ENCODE results near the gene CACNA1S.

Gene CACNA1S

DNA sequence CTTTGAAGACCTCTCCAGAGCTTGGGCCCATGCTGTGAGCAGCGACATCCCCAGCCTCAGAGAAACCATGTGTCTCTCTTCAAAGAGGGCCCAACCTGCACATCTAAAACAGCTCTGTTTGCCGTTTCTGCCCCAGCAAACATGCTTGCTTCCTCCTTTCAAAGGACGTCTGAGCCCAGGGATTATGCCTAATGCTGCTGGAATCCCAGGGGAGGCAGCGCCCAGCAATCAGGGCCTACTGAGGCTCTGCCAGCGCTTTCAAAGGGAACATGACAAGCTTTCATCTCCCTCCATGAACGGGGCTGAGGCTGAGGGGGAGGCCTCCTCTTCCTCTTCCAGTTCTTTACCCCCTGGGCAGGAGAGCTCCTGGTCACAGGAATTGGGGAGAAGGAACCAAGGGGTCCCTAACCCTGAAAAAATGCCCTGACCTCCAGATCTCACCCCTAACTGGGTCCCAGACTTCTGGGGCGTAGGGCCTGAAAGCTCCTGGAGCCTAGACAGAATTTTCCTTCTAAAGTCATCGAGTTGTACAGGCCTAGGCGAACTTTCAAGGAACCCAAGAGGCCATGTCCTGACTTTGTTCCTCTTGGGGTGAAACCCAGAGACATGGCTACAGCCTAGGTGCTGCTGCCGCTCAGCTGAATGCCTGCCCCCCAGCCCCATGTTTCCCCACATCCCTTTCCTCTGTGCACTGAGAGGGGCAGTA is 28.2 kb upstream of the CACNA1S start:
- DNase-seq = no peak

DNA sequence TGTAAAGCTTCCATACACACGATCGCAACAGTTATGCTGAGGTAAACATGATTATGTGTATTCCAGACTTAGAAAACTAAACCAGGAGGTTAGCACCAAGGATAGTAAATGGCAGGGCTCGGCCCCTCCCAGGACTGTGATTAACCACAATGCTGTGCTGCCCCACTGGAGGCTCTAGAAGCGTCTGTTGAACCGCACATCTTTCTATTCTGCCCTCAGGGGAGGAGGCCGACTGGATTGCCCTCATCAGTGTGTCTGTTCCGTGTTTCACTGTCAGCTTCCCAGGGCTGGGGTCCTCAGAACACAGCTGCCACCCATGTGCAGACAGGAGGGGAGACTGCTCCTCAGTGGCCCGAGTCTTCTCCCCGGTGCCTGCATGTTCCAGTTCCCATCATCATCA is 27.5 kb upstream of the CACNA1S start:
- no peak for DNase-seq

DNA sequence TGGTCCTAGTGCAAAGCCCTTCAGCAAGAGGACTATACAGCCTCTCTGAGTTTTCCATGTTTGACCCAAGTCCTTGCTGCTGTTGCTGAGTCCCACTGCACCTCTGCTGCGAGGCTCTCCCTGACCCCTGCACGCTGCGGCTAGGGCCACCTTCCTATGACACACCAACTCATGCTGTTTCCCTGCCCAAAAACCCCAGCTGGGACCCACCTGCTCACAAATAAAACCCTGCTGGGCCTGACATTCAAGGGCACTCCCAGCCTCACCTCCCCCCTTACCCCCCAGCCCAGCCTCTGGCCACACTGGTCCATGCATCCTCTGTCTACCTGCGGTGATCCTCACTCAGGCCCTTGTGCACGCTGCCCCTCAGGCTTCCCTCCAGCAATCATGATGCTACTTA is 27.1 kb upstream of the CACNA1S start:
- no peak for DNase-seq

DNA sequence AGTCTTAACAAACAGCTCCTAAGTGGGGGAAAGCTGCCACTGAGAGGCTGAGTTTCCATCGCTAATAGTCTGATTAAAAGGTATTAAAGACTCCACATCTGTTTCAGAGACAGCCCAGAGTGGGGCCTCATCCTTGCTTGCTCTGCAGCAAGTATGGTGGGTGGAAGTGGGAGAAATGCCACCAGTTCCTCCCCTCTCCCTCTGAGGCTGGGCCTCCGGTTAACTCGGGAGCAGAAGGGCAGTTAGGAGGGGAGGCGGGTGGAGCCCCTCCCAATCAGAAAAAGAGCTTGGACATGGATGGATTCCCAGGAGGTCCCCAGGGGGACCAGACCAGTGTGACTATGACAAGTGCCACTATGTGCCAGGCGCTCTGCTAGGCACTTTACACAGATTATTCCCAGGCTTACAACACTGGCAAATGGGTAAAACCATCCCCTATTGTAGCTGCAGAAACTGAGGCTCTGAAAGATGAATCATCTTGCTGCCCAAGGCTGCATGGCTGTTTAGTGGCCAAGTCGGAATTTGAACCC is 26.1 kb upstream of the CACNA1S start:
- DNase-seq = no peak

DNA sequence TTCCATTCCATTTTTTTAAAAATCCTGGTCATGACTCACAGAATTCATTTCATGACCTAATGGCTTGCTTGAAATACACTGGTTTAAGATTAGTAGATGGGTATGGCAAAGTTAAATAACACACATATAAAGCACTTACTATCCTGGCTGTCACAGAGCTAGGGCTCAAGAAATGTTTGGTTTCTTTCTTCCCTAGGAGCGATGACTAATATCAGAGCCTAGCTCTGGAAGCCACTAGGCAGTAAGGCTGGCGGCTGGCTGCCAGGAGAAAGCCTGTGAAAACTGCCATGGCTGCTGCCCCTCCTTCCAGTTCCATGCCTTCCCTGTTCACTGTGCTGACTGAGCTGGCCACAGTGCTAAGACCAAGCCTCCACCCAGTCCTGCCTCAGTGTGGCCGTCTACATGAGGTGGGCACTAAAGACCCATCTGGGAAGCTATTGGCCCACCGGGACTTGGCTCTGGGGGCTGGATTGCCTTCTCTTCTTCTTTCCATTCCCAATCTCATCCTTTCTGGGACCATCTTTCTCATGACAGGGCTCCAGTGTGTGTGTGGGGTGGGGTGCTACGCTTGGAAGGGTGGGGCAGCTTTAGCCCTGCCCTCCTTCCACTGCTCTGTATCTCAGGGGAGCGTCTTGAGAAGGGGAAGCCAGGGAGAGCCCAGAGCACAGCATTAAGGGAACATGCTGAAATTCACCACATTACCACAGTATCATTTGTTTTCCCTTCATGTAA is 25.5 kb upstream of the CACNA1S start:
- DNase-seq = no peak

DNA sequence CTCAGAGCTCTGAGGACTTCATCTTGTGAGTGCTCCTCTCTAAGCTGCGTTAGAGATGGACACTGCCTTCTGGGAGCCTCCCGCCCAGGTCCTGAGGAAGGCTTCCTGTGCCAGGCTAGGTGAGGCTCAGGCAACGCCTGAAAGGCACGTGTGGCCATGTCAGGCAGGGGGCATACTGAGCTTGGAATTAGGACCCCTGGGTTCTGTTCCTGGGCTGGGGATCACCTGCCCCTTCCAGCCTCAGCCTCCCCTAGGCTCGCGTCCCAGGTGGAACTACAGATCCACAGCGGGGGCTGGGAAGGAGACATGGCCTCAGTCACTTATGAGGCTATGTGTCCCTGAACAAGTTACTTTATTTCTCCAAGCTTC is 24.8 kb upstream of the CACNA1S start:
- no peak for DNase-seq

DNA sequence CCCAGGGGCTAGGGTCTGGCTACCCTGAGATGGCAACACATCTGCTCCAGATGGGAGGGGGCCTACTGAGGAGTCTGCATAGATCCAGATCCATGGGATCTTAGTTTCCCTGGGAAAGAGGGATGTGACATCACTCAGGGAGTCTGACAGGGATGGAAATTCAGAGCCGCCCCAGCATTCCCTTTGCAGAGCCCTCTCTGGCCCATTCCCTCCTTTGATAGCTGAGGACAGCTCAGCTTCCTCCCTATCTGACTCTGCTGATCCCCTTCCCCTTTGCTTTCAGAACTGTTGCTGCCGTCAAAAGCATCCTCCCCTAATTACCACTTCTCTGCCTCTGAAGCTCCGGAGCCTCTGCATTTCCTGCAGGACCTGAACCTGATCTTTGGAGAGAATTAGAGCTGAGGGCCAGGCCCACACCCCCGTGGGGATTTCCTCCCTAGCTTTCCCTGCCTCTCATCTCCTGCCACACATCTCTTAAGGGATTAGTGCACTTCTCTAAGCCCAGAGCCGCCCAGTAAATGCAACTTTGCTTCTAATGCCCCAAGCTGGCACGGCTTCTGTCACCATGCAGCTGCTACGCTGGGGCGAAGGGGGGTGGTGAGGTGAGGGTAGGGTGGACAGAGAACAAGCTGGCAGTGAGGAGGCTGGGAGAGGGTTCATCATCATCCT is 24.3 kb upstream of the CACNA1S start:
- DNase-seq = no peak

DNA sequence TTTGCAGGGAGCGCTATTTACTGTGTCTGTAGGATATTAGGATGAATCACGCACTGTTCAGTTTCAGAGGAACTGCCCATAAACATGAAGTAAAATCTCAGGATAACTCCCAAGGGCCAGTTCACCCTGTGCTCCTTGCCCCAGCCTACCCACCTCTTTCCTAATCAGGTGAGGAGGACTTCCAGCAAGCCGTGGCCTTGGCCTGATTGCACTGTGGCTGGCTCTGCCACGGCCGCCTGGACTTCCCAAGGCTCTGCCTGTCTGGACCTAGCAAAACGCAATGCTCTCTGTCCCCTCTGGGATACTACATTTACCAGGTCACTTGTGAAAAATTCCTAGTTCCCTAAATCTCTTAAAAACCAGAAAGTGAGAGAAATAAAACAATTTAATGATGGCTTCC is 22.2 kb upstream of the CACNA1S start:
- DNase-seq = no peak

DNA sequence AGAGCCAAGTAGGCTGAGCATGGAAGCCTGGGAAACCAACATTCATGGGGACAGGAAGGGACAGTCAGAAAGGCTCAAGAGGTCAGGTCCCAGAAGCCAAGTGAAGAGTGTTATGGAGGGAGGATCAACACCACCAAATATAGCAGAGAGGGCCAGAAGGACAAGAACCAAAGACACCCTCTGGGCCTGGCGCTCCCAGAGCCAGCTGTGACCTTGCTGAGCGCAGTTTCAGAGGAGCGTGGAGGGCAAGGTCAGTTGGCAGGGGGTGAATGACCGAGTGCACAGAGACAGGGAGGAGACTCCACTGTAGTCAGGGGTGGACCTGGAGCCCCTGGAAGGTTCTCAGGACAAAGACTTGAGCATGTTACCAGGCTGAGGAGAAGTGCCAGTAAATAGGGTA is 19.2 kb upstream of the CACNA1S start:
- DNase-seq = no peak

DNA sequence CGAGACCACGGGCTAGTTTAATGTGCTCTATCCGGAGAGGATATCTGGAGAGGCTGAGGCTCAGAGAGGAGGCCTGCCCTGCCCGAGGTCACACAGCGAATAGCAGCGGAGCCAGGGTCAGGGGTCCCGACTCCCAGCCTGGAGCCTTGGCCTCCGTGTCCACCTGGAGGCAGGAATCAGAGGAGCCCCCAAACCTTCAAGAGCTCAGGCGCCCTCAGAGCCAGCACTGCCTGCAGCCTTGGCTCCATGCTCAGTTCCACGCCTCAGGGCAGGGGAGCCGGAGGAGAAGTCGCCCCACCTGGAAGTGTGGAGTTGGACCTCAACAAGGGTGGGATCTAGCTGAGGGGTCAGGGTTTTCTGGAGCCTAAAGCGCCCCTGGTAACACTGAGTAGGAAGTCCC is 16.7 kb upstream of the CACNA1S start:
- DNase-seq = no peak

DNA sequence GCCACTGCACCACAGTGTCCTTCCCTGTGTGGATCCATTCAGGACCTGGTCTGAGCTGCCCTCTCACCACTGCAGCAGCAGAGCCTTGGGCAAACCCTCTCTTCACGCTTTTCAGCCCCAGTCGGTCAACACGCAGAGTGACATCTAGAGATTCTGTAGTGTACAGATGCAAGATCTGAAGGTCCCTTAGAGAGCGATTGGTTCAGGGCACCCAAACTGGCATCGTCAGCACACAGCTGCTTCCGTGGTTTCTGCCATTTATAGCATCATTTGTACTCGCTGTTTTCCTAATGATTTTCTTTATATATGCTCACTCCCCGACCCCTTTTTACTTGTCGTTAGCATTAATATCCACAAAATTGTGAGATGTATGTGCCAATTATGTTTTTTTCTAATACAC is 16.2 kb upstream of the CACNA1S start:
- DNase-seq = no peak

DNA sequence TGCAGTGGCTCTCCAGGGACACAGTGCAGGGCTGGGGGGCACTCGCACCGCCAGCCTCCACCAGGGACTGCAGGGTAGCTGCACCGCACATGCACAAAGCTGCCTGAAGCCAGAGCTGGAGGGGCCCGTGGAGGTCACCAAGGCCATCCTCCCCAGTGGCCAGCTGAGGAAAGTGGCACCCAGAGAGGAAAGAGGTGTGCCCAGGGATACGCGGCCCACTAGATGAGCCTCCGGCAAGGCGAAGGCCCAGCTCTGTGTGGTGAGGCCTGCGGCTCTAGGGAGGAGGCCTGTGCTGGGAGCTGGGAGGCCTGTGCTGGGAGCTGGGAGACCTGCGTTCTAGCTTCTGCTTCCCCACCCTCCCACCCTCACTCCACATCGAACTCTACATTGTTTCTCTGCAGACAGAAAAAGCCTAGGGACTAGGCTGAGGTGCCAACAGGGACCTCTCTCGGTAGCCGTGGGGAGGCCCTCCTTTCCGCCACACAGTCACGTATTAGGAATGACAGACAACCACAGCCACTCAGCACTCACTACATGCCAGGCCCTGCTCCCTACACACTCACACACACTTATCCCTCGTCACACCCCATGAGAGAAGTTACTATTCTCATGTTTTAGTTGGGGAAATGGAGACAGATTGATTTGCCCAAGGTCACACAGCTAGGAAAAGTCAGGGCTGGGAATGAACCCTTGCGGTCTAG is 15.7 kb upstream of the CACNA1S start:
- DNase-seq = no peak

DNA sequence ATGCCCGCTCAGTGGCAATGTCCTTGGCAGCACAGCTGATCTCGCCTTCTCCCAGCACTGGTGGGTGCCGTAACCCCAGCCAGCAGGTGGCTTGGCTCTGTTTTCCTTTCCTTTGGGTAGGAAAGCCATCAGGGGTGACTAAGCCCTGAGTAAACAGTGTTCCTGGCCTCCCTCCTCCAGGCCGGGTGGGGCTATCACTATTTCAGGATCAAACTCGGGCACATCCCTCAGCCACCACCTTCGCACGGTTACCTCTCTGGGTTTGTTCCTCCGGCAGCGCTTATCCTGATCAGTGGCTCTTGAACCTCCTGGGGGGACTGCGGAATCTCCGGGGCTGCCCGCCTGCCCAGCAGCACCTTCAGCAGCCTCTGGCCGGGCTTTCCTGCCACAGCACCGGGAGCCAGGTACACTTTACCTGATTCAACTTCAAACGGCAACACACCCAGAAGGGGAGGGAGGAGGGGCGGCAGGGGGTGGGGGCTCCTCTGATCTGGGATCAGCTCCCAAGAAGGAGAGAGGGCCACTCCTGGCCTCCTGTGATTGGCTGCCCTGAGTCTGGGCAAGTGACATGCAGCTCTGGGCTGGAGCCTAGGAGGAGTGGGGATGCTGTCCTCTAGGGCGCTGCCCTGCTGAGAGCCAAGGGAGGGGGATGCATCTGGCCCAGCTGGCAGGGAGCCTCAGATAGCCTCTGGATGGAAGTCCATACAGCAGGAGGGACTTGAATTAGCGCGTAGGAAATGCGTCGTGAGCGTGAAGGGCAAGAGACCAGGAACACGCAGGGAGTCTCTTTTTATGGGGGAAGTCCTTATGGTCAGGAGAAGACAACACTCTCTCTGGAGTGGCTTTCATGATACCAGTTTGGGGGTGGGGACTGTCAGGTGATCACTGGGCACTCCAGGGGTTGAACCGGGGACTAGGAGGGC is 14.9 kb upstream of the CACNA1S start, which contains the start of gene ASCL5:
TSS of gene ASCL5 (minus strand) at position 353 of the 923 bp plus-strand sequence. CDS start 11,812 bp downstream, outside the sequence.
- no peak for DNase-seq

DNA sequence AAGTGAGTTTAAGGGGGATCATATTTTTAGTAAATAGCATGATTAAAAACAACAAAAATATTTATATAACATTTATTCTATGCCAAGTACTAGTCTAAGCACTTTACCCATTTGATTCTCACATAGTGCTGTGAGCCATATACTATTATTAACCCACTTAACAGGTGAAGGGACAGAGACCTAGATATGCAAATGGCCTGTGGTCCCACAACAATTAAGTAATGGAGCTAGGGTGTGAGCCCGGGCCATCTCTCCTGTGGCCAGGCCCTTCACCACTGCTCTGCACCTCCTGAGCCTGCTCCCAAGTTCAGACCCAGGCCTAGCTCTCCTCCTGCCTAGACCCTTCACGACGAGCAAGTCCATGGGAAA is 14.2 kb upstream of the CACNA1S start:
- DNase-seq = no peak

DNA sequence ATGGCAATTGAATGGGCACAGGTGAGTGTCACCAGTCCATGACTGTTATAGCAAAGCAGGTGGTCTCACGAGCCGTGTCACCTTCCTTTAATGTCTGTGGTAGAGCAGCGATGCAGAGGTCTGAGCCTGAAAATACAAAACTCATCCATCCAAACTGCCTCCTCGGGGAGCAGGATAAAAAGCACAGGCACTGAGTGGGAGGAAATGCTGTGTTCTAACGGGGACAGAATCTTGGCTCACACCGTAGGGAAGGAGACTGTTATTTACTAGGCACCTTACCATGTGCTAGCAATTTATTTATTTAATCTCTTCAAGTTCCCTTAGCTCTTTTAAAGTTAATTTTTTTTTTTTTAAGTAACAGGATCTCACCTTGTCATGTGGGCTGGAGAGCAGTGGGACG is 13.6 kb upstream of the CACNA1S start:
- no peak for DNase-seq

DNA sequence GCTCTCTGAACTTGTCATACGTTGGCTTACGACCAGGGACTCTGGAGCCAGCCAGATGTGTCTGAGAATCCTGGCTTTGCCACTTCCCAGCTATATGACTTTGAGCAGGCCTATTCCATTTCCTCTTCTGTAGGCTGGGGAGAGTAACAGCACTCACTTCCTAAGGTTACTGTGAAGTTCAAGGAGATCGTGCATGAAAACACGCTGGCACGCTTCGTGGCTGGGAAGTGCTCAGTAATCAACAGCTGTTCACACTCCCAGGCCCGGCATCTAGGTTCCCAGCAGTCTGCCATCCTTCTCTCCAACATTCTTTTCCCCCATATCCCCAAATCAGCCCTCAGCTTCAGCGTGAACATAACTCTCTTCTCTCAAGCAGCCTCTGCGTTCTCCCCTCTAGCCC is 12.8 kb upstream of the CACNA1S start:
- no peak for DNase-seq

DNA sequence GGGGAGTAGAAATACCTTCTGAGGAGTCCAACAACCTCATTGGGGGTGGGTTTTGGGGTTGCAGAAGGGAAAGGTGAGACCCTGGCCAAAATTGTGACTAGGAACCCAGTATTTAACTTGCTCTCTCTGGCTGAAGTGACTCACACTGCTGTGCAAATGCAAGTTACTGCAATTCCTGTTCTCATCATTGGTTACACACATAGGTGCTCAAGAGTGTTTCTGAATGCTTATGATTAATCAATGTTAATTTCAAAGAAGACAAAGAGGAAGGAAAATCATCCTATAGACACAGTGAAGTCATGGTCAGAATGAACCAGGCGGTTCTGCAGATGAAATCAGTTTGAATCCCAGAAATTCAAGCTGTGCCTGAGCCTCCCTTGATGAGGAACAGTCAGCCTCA is 11.6 kb upstream of the CACNA1S start:
- no peak for DNase-seq

DNA sequence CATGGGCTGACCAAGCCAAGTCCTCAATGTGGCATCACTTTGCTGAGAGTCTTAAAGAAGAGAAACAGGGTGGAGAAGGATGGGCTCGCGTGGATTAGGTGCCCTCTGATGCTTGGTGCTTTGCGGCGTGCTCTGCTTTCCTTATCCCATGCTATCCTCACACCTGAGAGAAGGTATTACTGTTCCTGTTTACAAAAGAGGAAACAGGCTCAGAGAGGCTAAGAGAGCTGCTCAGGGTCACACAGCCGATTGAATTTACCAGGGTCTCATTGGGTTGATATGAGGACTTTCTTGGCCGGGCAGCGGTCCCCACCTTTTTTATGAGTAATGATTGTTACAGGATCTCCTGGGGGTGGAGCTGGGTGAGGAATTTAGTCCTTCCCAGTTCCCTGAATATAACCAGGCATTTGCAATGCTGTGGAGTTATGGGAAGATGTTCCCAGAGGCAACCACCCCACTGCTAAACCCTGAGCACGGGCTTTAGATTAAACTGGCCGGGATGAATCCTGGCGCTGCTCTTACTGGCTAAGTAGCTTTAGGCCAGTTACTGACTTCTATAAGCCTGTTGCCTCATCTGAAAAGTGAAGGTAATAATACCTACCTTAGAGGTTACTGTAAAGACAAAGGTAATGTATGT is 10.2 kb upstream of the CACNA1S start:
- DNase-seq = no peak

DNA sequence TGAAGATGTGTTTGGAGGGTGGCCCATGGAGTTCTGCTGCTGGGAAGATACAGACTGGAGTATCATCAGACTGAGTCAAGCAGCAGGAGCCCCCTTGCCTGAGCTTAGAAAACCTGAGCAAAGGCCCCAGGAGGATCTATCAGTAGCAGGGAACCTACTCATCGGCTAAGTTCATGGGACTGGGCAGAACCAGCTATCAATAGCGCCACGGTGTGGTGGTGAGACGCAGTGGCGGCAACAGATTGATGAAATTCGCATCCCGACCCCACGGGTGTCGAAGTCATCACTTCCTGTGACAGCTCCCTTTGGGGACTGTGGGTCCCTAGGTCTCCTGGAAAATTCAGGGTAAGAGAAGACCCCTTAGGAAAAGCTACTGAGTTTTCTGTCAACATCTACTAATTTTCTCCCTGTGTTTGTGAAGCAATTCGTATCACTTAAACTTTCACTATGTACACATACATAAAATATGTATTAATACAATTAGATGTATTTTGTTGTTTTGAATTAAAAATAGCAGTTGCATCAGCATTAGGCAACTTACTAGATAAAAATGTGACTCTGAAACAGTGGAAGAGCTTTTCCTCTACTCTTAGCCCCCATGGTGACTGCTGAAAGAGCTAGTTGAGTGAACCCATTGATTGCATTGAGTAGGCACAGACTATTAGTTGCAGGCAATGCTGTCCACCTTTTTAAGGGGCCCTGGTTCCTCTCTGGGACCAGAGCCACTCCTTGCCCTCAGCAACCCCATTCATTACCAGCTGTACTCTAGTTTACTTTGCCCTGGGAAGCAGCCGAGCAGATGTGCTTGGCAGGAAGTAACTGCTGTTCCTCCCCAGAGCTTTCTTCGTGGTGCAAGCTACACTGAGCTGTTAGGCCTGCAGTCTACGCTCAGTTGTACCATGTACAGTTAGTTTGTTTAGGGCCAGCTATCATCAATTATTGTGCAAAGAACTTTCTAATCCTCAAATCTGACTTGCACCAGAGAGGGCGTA is 7.3 kb upstream of the CACNA1S start:
- DNase-seq = peak in 4 of 5 donors; percentile 31 to 48 (median 38)

DNA sequence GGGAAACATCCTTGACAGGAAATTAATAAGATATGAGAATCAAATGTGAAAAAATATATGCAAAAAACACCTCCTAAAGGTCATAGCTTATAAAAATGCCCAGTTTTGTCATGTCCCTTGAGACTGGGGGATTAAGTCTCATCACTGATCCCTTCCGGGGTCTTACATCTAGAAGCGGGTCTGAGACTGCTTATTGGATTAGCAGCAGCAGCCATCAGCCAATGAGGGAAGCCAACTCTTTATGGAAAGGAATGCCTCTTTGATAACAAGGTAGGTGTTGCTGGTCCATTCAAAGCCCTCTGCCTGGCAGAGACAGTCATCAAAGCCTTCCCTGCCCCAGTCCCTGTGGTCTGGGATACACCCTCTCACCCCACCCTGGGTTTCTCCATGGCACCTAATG is 3.9 kb upstream of the CACNA1S start:
- no peak for DNase-seq

Measured in T-helper 1 cell (primary cell).